ENCODE measurements around the gene CTNNBIP1. TPM values are rescaled to one million over a fixed set of nuclear protein-coding genes. Genes with fewer than 3 reads are reported as not detected.

CTNNBIP1 gene
- total RNA-seq, 1 experiment from 2014 or later = 31.3 TPM

DNA sequence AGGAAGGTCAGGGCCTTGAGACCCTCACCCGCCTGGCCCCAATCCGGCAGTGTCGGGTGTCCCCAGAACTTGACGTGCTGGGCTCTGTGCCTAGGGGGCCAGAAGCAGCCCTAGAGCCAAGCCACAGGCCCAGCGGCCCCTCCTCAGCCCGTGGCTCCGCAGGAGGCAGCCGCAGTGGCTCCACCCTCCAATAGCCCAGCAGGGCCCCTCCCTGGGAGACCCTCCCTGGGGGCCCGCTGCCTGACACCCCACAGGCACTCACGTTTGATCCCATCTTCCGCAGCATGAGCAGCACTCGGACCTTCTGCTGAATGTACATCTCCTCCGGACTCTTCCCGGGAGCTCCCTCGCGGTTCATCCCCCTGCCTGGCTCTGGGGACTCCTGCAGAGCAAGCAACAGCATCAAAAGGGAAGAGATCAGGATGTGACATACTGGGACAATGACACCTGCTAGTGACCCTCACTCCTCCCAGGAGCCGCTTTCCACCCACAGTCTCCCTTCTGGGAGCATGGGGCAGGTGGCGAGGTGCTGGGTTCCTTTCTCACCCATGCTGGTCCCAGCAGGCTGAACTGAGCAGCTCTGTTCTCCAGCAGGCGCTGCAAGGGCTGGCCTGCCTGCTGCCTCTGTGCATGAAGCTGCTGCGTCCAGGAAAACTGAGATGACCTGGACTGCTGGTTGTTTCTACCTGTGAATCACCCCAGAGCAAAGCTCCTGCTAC lies 38.2 kb downstream of the CTNNBIP1 start:
- no peaks in the 10 kb centered on the region for H3K79me2 ChIP-seq (ENCODE audit: insufficient read depth, low read length)
- no peak for DNase-seq (ENCODE audit: low read depth, low spot score)
- no peaks in the 10 kb centered on the region for H3K36me3 ChIP-seq (ENCODE audit: control insufficient read depth in 1 of 2, insufficient read depth in 2 of 2, low read length in 2 of 2)
- no peaks in the 10 kb centered on the region for H4K20me1 ChIP-seq (ENCODE audit: insufficient read depth)
- intact Hi-C loops (cut with micrococcal nuclease) = no loop called here
- RAD21 ChIA-PET (ENCODE audit: low non-redundant PET in 1 of 2, low total read pairs in 2 of 2, uncharacterized antibody in 2 of 2, unreplicated experiment in 2 of 2) = no interaction called here
- H3K27ac ChIP-seq (ENCODE audit: low read depth, low read length) = no peak overlapping the region
- TF ChIP-seq ZNF274 (IDR thresholded peaks at IDR 0.05; ENCODE audit: low read depth, low read length) = no peak
- no peak for TF ChIP-seq EZH2 (IDR thresholded peaks at IDR 0.05)
- TF ChIP-seq EGR1 (IDR thresholded peaks at IDR 0.05; ENCODE audit: low read depth) = no peak
- TF ChIP-seq TCF7L2 (IDR thresholded peaks at IDR 0.05; ENCODE audit: borderline replicate concordance, extremely low read depth, insufficient read depth, insufficient read length) = no peak
- no peak for TF ChIP-seq ZFX (IDR thresholded peaks at IDR 0.05)
- TF ChIP-seq ELF1 (IDR thresholded peaks at IDR 0.05; ENCODE audit: borderline replicate concordance, low read depth) = no peak
- no peak for TF ChIP-seq ZBTB33 (IDR thresholded peaks at IDR 0.05; ENCODE audit: extremely low read depth, insufficient replicate concordance, low read length)
- no peak for TF ChIP-seq SRF (IDR thresholded peaks at IDR 0.05; ENCODE audit: low read depth)
- no peak for TF ChIP-seq CBX3 (IDR thresholded peaks at IDR 0.05; ENCODE audit: low read depth)
- no peak overlapping the region for H3K4me2 ChIP-seq (ENCODE audit: low read length)
- H2AFZ ChIP-seq (ENCODE audit: low read depth, low read length, poor library complexity, severe bottlenecking) = no peak overlapping the region
- BruUV-seq (replicated peaks) = no TSS peak
- no peaks in the 10 kb centered on the region for H3K27me3 ChIP-seq (ENCODE audit: insufficient read depth, low read length)
- no peak overlapping the region for H3K4me3 ChIP-seq (replicated peaks in 1 of 2; ENCODE audit: low read depth in 1 of 2, low read length in 2 of 2)
- H3K9me3 ChIP-seq (ENCODE audit: control insufficient read depth in 1 of 2, insufficient read depth in 1 of 2, low read depth in 1 of 2, low read length in 2 of 2) = no peaks in the 10 kb centered on the region
- POLR2A ChIA-PET = no interaction called here
- ATAC-seq = no peak
- H3K9ac ChIP-seq (ENCODE audit: low read length) = no peak overlapping the region
- CTCF ChIA-PET = interaction anchor here (1.0 to 1.8 kb wide), 4 partner anchors 42 to 87 kb away, joined by 3 to 7 read pairs (median 4); no protein-coding TSS in a partner anchor
- peaks cover 0 to 12% of the 10 kb centered on the region in 2 experiments; a peak in 2 of 4 replicates for H3K4me1 ChIP-seq (ENCODE audit: control insufficient read depth in 1 of 2, insufficient read depth in 2 of 2, low read length in 2 of 2)
- H3K9me2 ChIP-seq (ENCODE audit: insufficient read depth) = no peaks in the 10 kb centered on the region

Measured in HCT116 (cell line).